Esophagus muscularis mucosa (tissue), 4 donors: Measurements from ENCODE around the gene SH3PXD2B. TPM values are rescaled to one million over a fixed set of nuclear protein-coding genes. Genes with fewer than 3 reads are reported as not detected.
A peak's percentile ranks its signal among the peaks of the same experiment; 100 is the strongest.

Experiments
- DNase-seq: peaks from one replicate; pipeline ENCODE4 v3.0.0-alpha.2; 2017; ENCODE audit errors: extremely low spot score
- H3K27ac ChIP-seq, 4 donors: fragments of 200-600 bp; sonication (generic); replicated peaks in 1 of 4; 1 replicate in 3 of 4; 2 replicates in 1 of 4; pipeline ENCODE4 v1.5.1; 2016 to 2019; ENCODE audit warnings: mild to moderate bottlenecking in 1 of 4
- H3K27me3 ChIP-seq, 4 donors: fragments of 200-600 bp; sonication (generic); one replicate each; pipeline versions ENCODE4 v1.5.1 to v1.6.0; 2016 to 2019
- H3K36me3 ChIP-seq, 4 donors: fragments of 200-600 bp; sonication (generic); one replicate each; pipeline ENCODE4 v1.5.1; 2016 to 2019
- H3K4me1 ChIP-seq, 4 donors: fragments of 200-600 bp; sonication (generic); one replicate each; pipeline ENCODE4 v1.5.1; 2016 to 2019
- H3K4me3 ChIP-seq, 4 donors: fragments of 200-600 bp; sonication (generic); 1 replicate in 2 of 4; 2 replicates in 2 of 4; pipeline ENCODE4 v1.5.1; 2016 to 2019; ENCODE audit warnings: mild to moderate bottlenecking in 4 of 4, moderate library complexity in 1 of 4
- H3K9me3 ChIP-seq, 4 donors: fragments of 200-600 bp; sonication (generic); 1 replicate in 3 of 4; 2 replicates in 1 of 4; pipeline ENCODE4 v1.5.1; 2016 to 2019
- CTCF ChIP-seq, 3 experiments: fragments of 200-600 bp in 2 of 3; fragments of 450-650 bp in 1 of 3; sonication (generic) in 2 of 3; IDR thresholded peaks; one replicate each; pipeline ENCODE4 v1.5.1; 2017 to 2019; ENCODE audit warnings: antibody characterized with exemption in 3 of 3, mild to moderate bottlenecking in 2 of 3, moderate library complexity in 1 of 3
- EP300 ChIP-seq: sonication (generic); formaldehyde crosslinking; IDR thresholded peaks from one replicate; pipeline ENCODE4 v1.6.1; 2017; ENCODE audit warnings: antibody characterized with exemption
- POLR2A ChIP-seq: fragments of 450-650 bp; IDR thresholded peaks from one replicate; pipeline ENCODE4 v1.6.1; 2017; ENCODE audit warnings: antibody characterized with exemption, moderate library complexity, mild to moderate bottlenecking, low read depth
- POLR2AphosphoS5 ChIP-seq, 2 donors: sonication (generic); formaldehyde crosslinking; IDR thresholded peaks; one replicate each; pipeline ENCODE4 v1.6.1; 2017; ENCODE audit warnings: antibody characterized with exemption in 2 of 2
- WGBS: methylation state at CpG from one replicate; pipeline ENCODE4 v1.1.5; 2018; 5-methylcytosine and 5-hydroxymethylcytosine counted together
- intact Hi-C: fragments of 100-400 bp; cut with DNase I; formaldehyde crosslinking; loops from one replicate; pipeline ENCODE4 v1.15.1; 2023
- total RNA-seq, 4 donors: library from RNA; depleted of rRNA; stranded (reverse); fragments of >200 nt; gene quantifications; one replicate each; pipeline versions ENCODE4 v1.1.0 to v1.2.1, GENCODE V29; 2016

SH3PXD2B gene
- total RNA-seq, 4 donors from 2014 or later: 41.5 to 66.5 (median 49.2) TPM

GRCh38 chr5:172283020-172283861 lies 171.1 kb downstream of the SH3PXD2B start, which contains the start of gene UBTD2:
Gene UBTD2, minus strand, starts transcription at chr5:172283764. Its CDS starts 99 bp downstream, at chr5:172283665.
- no peaks in the 10 kb centered on the region for H3K36me3 ChIP-seq
- DNase-seq: peak; percentile 94
- H3K27ac ChIP-seq: peak within 1 kb of the TSS; percentile 93 to 97 (median 95)
- no peaks in the 10 kb centered on the region for H3K27me3 ChIP-seq
- H3K4me1 ChIP-seq: peaks cover 20 to 46% (median 34%) of the 10 kb centered on the region in 4 donors
- 0% methylated on average over 18 of the region's 87 CpGs for WGBS
- no peaks in the 10 kb centered on the region for H3K9me3 ChIP-seq
- peak; percentile 34 to 37 for TF ChIP-seq POLR2AphosphoS5 (IDR thresholded peaks at IDR 0.05)
- TF ChIP-seq CTCF (IDR thresholded peaks at IDR 0.05): peak; percentile 51 to 54 (median 51)
- no peak for TF ChIP-seq POLR2A
- intact Hi-C loops: loop anchor here (5.0 to 10.0 kb wide), 2 partner anchors 172 to 181 kb away; partner anchors contain the start of gene SH3PXD2B
- peak within 1 kb of the TSS; percentile 95 to 98 (median 96) for H3K4me3 ChIP-seq

DNA sequence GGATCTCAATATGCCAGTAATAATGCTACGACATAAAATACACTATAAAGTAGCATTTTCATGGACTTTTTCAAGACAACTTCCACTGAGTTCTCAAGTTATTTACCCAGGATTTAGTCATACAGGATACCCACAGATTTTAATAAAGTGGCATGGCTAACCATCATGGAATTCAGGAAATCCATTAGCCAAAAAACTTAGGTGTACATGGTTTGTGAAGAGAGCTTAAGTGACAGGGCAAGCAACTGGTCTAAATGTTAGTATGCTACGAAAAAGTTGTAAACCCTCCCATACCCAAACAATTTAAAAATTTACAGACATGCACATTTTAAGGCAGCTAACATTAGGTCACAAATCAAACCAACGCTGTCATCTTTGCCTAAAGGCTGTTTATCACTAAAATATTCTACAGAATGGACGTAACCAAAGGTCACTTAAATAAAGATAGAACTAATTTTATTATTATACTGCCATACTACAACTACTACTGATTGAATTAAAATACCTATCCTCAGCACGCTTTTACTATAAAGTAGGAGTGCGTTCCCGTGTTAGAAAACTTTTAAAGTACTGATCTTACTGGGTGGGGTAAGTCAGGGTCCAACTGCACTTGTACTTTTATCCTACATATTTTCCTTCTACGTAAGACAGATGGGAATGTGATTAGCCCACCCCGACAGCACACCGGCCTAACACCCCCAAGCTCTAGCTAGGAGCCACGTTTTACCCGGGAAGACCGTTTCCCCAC lies 171.9 kb downstream of the SH3PXD2B start:
- intact Hi-C loops: loop anchor here (5.0 to 10.0 kb wide), 2 partner anchors 172 to 180 kb away; partner anchors contain the start of gene SH3PXD2B
- peak overlapping the region; percentile 95 to 98 (median 96) for H3K4me3 ChIP-seq
- 9% methylated on average over 13 of the region's 13 CpGs for WGBS
- H3K27me3 ChIP-seq: no peaks in the 10 kb centered on the region
- H3K4me1 ChIP-seq: peaks cover 20 to 46% (median 35%) of the 10 kb centered on the region in 4 donors
- no peak for TF ChIP-seq POLR2AphosphoS5 (IDR thresholded peaks at IDR 0.05)
- TF ChIP-seq POLR2A: no peak
- no peak for TF ChIP-seq CTCF (IDR thresholded peaks at IDR 0.05)
- no peak for TF ChIP-seq EP300
- no peak for DNase-seq
- H3K9me3 ChIP-seq: no peaks in the 10 kb centered on the region
- H3K36me3 ChIP-seq: no peaks in the 10 kb centered on the region
- peak overlapping the region; percentile 93 to 97 (median 95) for H3K27ac ChIP-seq

- intact Hi-C loops: loop anchor here (5.0 to 10.0 kb wide), 2 partner anchors 173 to 179 kb away; partner anchors contain the start of gene SH3PXD2B
- Histone ChIP-seq H3K27me3 (no peaks in the 10 kb centered on the region), H3K9me3 (no peaks in the 10 kb centered on the region), H3K27ac (peak overlapping the region in 2 of 4 donors; percentile 5 to 97), H3K4me3 (peak overlapping the region in 3 of 4 donors; percentile 7 to 98 (median 95)), H3K36me3 (peaks cover 0 to 3% (median 0%) of the 10 kb centered on the region in 4 donors), H3K4me1 (peaks cover 20 to 50% (median 39%) of the 10 kb centered on the region in 4 donors)
- TF ChIP-seq EP300: no peak
- 73% methylated on average over 6 of the region's 6 CpGs for WGBS
- no peak for DNase-seq
Observed at GRCh38 chr5:172281346-172281745, 173.0 kb downstream of the SH3PXD2B start.

DNA sequence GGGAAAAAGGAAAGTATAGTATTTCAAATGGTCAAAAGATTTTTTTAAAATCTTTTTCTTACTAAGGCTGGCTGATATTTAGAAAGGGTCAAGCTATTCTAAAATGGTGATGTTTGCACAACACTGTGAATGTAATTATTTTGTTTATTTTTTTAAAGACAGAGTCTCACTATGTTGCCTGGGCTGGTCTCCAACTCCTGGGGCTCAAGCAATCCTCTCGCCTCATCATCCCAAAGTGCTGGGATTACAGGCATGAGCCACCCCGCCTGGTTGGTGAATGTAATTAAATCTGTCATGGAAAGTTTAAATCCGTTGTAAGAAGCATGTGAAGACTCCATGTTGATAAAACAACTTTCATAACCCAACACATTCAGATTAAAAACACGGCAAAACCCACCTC lies 173.4 kb downstream of the SH3PXD2B start:
- Histone ChIP-seq H3K4me3 (peak overlapping the region in 1 of 4 donors; percentile 7), H3K27ac (peak overlapping the region in 2 of 4 donors; percentile 5 to 97), H3K9me3 (no peaks in the 10 kb centered on the region), H3K4me1 (peaks cover 20 to 54% (median 39%) of the 10 kb centered on the region in 4 donors), H3K27me3 (no peaks in the 10 kb centered on the region), H3K36me3 (peaks cover 0 to 3% (median 0%) of the 10 kb centered on the region in 4 donors)
- intact Hi-C loops: loop anchor here (5.0 to 10.0 kb wide), 2 partner anchors 174 to 179 kb away; partner anchors contain the start of gene SH3PXD2B
- TF ChIP-seq POLR2A: no peak
- no peak for DNase-seq
- 46% methylated on average over 4 of the region's 4 CpGs for WGBS

DNA sequence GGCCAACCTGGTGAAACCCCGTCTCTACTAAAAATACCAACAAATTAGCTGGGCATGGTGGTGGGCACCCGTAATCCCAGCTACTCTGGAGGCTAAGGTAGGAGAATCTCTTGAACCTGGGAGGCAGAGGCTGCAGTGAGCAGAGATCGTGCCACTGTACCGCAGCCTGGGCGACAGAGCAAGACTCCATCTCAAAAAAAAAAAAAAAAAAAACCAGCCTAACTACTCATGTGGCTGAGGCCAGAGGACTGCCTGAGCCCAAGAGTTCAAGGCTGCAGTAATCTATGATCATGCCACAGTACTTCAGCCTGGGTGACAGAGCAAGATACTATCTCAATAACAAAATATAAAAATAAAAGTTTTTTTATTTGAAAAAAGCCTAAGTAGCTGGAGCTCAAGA lies 174.0 kb downstream of the SH3PXD2B start:
- Histone ChIP-seq H3K4me3 (no peak overlapping the region), H3K36me3 (peaks cover 0 to 3% (median 0%) of the 10 kb centered on the region in 4 donors), H3K27me3 (no peaks in the 10 kb centered on the region), H3K4me1 (peaks cover 20 to 50% (median 39%) of the 10 kb centered on the region in 4 donors), H3K9me3 (no peaks in the 10 kb centered on the region), H3K27ac (no peak overlapping the region)
- intact Hi-C loops: loop anchor here (5.0 to 10.0 kb wide), 2 partner anchors 174 to 178 kb away; partner anchors contain the start of gene SH3PXD2B
- TF ChIP-seq POLR2A (no peak), EP300 (no peak), POLR2AphosphoS5 (IDR thresholded peaks at IDR 0.05) (no peak), CTCF (IDR thresholded peaks at IDR 0.05) (no peak)
- WGBS: 93% methylated on average over 5 of the region's 5 CpGs
- DNase-seq: no peak
